ENCODE measurements around the gene KATNB1. TPM values are rescaled to one million over a fixed set of nuclear protein-coding genes. Genes with fewer than 3 reads are reported as not detected.

KATNB1 gene
- total and polyA plus RNA-seq, 8 donors = 7.8 to 17.0 (median 11.4) TPM

DNA sequence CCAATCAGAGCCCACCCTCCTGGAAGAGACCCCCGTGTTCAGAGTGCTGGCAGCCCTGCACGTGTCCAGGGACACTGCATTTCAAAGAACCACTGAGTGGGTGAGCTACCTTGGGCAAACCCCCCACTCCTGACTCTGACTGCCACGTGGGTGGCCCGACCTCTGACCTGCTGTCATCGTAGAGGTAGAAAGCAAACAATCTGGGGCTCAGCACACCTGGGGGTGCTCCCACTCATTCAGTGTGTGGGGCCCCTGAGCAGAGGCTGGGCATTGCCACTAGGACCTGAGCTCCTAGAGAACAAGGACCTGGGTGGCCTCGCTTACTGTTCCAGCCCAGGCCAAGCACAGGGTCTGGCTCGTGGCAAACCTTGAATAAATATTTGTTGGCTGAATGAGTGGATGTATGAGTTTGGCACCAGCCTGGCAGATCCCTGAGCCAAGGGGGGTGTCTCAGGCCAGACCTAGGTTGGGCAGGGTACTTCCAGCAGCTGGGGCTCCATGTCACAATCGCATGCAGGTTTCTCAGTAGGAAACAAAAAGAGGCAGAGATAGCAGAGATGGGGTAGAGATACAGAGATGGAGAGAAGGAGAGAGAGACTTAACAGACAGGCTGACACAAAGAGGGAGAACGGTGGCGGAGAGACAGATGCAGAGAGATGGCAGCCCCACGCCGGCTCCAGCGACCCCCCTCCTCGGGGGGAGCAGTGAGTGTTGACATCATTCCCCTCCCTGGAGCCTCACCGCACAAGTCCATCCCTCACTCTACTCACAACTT, 46.4 kb upstream of the KATNB1 start:
- TF ChIP-seq, protein P1, sequence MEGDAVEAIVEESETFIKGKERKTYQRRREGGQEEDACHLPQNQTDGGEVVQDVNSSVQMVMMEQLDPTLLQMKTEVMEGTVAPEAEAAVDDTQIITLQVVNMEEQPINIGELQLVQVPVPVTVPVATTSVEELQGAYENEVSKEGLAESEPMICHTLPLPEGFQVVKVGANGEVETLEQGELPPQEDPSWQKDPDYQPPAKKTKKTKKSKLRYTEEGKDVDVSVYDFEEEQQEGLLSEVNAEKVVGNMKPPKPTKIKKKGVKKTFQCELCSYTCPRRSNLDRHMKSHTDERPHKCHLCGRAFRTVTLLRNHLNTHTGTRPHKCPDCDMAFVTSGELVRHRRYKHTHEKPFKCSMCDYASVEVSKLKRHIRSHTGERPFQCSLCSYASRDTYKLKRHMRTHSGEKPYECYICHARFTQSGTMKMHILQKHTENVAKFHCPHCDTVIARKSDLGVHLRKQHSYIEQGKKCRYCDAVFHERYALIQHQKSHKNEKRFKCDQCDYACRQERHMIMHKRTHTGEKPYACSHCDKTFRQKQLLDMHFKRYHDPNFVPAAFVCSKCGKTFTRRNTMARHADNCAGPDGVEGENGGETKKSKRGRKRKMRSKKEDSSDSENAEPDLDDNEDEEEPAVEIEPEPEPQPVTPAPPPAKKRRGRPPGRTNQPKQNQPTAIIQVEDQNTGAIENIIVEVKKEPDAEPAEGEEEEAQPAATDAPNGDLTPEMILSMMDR (IDR thresholded peaks at IDR 0.05) = no peak
- 18 to 26% methylated on average over 11 to 15 of the region's 15 CpGs for whole genome bisulfite sequencing, 2 donors
- DNase-seq (peak; percentile 60 to 77 (median 70)), FAIRE-seq (no peak), ATAC-seq (peak; percentile 75 to 89 (median 82))
- no peaks in the 10 kb centered on the region for H3K9me3 ChIP-seq
- H3K4me1 ChIP-seq = peaks cover 12 to 21% (median 20%) of the 10 kb centered on the region in 3 donors
- no peak overlapping the region for H3K4me3 ChIP-seq
- H3K36me3 ChIP-seq = no peaks in the 10 kb centered on the region
- no peak overlapping the region for H3K27ac ChIP-seq
- intact Hi-C loops (cut with DNase I) = no loop called here
- H3K27me3 ChIP-seq = no peaks in the 10 kb centered on the region

DNA sequence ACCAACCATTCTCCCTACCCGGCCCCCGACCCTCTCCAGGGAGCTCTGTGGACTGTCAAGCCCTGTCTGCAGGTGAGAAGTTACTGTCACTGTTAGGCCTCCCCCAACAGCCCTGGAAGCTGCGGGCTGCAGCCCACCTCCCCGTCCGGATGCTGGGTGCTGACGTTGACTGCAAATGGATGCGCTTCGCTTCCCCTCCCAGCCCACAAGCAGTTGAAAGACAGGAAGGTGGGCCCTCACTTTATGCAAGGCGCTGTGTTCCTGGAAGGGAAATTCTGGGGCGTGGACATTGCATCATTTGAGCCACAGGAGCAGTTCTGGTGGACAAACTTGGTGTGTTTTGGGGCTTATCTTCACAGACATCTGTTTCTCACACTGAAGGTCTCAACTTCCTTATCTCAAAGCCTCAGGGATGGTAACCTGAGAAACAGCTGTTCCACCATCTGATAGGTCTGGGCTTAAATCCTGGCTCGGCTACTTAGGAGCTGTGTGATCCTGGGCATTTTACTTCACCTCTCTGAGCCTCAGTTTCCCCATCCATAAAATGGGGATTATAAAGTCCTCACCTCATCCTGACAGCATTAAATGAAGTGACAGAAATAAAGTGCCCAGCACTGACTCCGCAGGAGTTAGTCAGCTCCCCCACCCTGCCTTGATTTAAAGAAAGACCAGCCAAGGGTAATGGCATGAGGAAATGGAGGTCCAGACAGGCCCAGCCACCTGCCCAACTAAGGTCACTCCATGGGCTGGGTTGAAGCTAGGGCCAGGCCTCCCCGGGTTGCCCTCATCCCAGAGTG, 45.6 kb upstream of the KATNB1 start:
- no peaks in the 10 kb centered on the region for H3K36me3 ChIP-seq
- DNase-seq (peak in 1 of 6 donors; percentile 56), ATAC-seq (no peak), FAIRE-seq (no peak)
- H3K9me3 ChIP-seq = no peaks in the 10 kb centered on the region
- H3K27ac ChIP-seq = no peak overlapping the region
- H3K27me3 ChIP-seq = no peaks in the 10 kb centered on the region
- H3K4me1 ChIP-seq = peaks cover 12 to 21% (median 20%) of the 10 kb centered on the region in 3 donors
- no peak overlapping the region for H3K4me3 ChIP-seq
- intact Hi-C loops (cut with DNase I) = no loop called here
- TF ChIP-seq, protein P1 (IDR thresholded peaks at IDR 0.05) = no peak
- WGBS, 2 donors = 77 to 81% methylated on average over 13 of the region's 13 CpGs

DNA sequence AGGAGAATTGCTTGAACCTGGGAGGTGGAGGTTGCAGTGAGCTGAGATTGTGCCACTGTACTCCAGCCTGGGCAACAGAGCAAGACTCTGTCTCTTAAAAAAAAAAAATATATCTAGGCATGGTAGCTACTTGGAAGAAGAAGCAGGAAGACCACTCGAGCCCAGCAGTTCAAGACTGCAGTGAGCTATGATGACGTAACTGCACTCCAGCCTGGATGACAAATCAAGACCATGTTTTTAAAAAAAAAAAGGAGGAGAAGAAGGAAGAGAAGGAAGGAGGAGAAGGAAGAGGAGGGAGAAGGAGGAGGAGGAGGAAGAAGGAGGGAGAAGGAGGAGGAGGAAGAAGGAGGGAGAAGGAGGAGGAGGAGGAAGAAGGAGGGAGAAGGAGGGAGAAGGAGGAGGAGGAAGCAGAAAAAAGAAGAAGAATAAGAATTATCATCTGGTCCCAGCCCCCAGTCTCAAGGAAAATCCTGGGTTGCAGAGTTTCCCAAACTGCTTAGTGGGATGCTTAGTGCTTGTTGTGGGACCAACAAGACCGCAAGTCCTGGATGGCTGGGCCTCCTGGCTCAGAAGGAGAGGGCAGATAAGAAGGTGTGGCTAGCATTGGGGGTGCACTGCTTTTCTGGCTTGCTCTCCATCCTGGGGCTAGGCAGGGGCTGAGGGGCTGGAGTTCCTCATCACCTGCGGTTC, 44.6 kb upstream of the KATNB1 start:
- Histone ChIP-seq H3K27ac (no peak overlapping the region), H3K27me3 (no peaks in the 10 kb centered on the region), H3K9me3 (no peaks in the 10 kb centered on the region), H3K36me3 (no peaks in the 10 kb centered on the region), H3K4me3 (no peak overlapping the region), H3K4me1 (peaks cover 12 to 27% (median 20%) of the 10 kb centered on the region in 3 donors)
- no peak for FAIRE-seq
- WGBS, 2 donors = 83 to 88% methylated on average over 4 of the region's 4 CpGs
- intact Hi-C loops (cut with DNase I) = no loop called here
- TF ChIP-seq, protein P1 (IDR thresholded peaks at IDR 0.05) = no peak
- no peak for ATAC-seq
- peak in 1 of 6 donors; percentile 35 for DNase-seq

DNA sequence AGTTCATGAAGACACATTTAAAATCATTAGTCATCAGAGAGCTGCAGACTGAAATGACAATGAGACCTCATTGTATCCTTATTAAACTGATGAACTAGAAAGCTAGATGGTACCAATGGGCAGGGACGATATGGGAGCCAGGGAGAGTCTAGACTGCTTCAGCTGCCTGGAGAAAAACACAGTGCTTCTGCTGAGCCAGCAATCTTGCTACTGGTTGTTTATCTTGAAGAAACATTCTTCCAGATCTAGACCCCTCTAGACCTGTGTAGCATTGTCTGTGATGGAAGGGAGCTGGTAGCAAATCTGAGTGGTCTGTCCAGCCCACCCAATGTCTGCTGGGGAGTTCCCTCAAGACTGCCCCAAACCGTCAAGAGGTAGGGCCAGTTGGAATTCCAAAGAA, 42.9 kb upstream of the KATNB1 start:
- Histone ChIP-seq H3K4me1 (peaks cover 12 to 27% (median 20%) of the 10 kb centered on the region in 3 donors), H3K36me3 (no peaks in the 10 kb centered on the region), H3K4me3 (no peak overlapping the region), H3K27me3 (no peaks in the 10 kb centered on the region), H3K9me3 (no peaks in the 10 kb centered on the region), H3K27ac (no peak overlapping the region)
- WGBS, 2 donors = 77 to 90% methylated on average over 2 of the region's 2 CpGs
- ATAC-seq (no peak), DNase-seq (peak in 1 of 6 donors; percentile 13), FAIRE-seq (no peak)
- intact Hi-C loops (cut with DNase I) = no loop called here
- TF ChIP-seq, protein P1 (IDR thresholded peaks at IDR 0.05) = no peak
